COLO668 (cell line): Measurements from ENCODE around the gene CTTNBP2.

Experiments used
- DNase-seq: peaks from one replicate; lab custom pipeline; 2025; ENCODE audit not compliant: unreplicated experiment; lab: John Stamatoyannopoulos, UW

The CTTNBP2 gene

GRCh38 chr7:117871401-117871777 is 1.9 kb downstream of the CTTNBP2 start:
- DNase-seq, result no peak

- DNase-seq, result no peak
These were observed 2.7 kb downstream of the CTTNBP2 start for GRCh38 chr7:117870448-117871130.

GRCh38 chr7:117869374-117869773 is 3.9 kb downstream of the CTTNBP2 start:
- DNase-seq, result no peak

DNA sequence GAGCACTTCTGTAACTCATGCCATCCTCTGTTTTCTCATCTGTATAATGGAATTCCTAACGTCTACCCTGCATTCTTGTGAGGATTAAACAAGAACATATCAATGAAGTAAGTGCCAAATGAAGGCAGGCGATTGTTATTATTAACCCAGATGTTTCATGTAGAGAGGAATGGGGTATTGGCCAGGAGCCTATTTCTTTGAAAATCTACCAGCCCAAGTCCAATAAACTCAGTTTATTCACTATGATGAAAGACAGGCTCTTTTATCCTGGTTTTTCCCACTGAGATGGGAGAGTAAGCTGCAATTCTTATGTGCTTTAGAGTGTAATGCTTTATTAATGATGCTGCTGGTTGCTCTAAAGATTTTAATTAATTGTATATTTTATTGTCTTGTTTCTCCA is 9.6 kb downstream of the CTTNBP2 start:
- no peak for DNase-seq

DNA sequence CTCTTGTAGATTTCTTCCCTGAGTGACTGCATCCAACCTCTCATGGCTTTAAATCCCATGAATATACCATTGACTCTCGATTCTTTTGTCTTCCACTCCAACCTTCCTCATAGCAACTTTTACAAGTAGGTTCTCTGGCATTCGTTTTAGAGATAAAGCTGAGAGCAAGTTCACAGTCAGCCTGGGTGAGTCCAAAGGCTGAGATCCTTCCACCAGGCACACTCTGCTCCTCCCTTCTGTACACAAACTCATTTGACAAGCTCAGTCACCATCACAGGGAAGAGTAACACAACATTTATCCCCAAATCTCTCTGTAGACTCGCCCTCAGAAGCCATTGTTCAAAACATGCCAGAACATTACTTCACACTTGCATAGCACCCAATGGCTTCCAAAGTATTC is 10.9 kb downstream of the CTTNBP2 start:
- no peak for DNase-seq

- no peak for DNase-seq
These were observed 13.9 kb downstream of the CTTNBP2 start for GRCh38 chr7:117859246-117859812.

- no peak for DNase-seq
These were observed 14.5 kb downstream of the CTTNBP2 start for GRCh38 chr7:117858712-117859111.

DNA sequence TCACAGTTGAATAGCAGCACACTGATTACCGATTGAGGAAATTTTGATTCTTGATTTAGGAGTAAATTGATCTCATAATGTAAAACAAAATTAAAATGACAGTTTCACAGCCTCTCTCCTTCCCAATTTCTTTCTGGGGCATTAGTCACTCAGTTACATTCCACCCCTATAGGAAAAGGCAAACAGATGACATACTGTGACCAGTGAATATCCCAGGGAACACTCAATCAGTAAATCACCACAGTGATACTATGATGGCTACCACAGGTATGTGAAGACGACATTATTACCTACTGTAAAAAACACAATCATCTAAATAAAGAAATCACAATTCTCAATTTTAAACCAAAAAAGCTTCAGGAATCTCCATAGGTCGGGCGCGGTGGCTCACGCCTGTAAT is 15.5 kb downstream of the CTTNBP2 start:
- DNase-seq, result no peak

DNA sequence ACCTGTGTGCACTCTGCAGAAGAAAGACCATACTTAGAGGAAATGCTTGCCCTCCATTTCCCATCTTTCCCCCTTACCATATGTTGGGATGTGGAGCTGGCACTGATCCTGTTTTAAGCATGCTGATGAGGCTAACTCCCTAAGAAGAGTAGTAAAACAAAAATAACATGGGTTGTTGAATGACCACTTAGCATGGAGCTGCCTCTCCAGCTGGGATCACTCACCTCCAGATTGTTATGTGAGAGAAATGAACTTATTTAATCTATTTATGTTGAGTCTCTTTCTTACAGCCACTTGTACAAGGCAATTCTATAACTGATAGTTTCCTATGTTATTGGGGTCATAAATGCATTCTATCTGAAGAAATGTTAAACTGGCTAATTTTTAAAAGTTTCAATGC is 17.0 kb downstream of the CTTNBP2 start:
- DNase-seq, result no peak

DNA sequence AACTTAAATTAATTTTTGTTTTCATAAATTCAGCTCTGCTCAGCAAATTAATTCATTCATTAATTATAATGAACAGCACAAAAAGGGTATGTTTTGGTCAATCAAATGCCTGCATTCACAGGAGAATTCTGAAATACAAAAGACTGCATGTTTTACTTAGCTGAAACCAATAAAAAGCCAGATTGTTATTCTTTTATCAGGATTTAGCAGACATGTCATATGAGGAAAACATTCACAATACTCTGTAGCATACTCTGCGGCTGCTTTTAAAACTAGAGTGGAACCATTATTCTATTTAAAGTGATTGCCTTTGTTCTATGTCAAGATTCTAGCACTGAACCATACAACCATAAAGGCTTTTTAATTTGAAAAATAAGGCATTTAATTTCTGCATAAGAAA is 19.1 kb downstream of the CTTNBP2 start:
- no peak for DNase-seq

- no peak for DNase-seq
These were observed 24.3 kb downstream of the CTTNBP2 start for GRCh38 chr7:117848941-117849340.

DNA sequence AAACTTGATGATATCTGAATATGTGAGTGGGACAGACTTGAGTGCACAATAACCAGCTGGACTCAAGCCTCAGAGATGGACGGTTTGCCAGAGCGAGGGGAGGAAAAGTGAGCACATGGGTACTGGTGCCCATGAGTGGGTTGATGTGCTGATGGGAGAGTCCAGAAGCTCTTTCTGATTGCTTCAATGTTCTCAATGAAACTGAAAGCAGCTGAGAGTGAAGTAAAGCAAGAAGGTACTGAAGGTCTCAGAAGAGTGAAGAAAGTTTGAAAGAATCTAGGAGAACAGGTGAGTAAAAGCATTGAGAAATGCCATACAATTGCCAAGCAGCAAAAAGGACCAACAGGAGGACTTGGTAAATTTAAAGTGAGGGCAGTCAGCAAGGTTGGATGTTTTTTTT is 28.6 kb downstream of the CTTNBP2 start:
- no peak for DNase-seq

GRCh38 chr7:117841611-117842010 is 31.6 kb downstream of the CTTNBP2 start:
- DNase-seq, result no peak

GRCh38 chr7:117841011-117841410 is 32.2 kb downstream of the CTTNBP2 start:
- DNase-seq, result no peak

GRCh38 chr7:117839507-117839906 is 33.7 kb downstream of the CTTNBP2 start:
- no peak for DNase-seq

DNA sequence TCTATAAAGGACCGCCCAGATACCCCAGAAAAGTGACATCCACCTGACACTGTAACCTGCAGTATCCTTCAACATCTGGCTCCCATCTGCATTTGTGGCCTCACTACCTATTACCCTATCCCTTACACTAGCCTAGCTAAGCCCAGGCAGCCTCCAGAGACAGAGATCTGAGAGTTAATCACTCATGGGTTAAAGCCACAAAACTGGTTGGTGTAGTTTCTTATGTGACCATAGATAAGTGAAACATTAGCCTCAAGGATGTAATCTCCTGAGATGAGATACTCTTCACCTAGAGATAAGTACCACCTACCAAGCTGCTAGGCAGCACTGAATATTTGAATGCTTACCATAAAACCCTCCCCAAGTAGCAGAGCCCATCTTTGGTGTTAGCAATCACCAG is 35.4 kb downstream of the CTTNBP2 start:
- DNase-seq, result no peak

DNA sequence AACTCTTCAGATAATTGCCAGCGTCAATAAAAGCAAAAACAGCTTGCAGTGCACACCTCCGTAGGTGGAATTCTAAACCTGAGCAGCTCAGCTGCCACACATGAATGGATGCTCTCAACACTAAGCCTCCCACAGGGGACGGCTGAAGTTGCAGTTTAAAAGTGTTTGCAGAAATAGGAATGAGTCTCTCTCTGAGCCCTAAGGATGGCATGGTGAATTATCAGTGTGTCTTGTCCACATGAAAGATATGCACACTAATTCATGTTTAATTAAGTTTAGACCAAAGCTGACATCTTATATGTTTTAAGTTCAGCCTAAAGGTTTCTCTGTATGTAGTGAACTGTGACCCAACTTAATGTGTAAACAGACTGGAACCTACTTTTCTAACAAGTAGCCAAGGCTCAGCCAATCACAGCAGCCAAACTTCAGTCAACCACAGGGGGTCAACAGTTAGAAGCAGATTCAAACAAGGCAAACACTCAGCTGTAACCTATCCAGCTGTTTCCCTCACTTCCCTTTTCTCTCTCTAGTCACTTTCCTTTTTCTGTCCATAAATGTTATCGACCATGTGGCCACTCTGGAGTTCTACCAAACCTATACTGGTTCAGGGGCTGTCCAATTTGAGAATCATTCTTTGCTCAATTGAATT is 38.1 kb downstream of the CTTNBP2 start:
- DNase-seq, result peak; percentile 11

GRCh38 chr7:117830422-117830954 is 42.8 kb downstream of the CTTNBP2 start:
- DNase-seq, result no peak

GRCh38 chr7:117829450-117830117 is 43.7 kb downstream of the CTTNBP2 start:
- no peak for DNase-seq

- DNase-seq, result no peak
These were observed 44.4 kb downstream of the CTTNBP2 start for GRCh38 chr7:117828825-117829224.

DNA sequence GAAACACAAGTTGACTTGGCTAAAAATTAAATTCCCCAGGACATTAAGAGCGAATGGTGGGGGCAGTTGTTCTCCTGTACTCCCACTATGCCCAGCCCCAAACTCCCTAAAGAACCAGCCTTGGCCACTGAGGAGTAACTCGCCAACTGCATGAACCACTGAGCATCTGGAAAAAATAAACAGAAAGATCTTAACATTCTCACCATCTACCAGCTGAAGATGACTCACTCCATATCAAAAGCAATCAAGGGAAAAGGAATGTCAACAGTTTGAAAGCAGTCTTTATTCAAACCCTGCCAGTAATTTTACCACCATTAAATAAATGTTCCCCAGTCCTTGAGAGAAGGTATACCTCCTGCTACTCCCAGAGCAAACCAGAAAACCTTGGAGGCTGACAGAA is 45.4 kb downstream of the CTTNBP2 start:
- no peak for DNase-seq

- DNase-seq, result no peak
These were observed 48.1 kb downstream of the CTTNBP2 start for GRCh38 chr7:117825132-117825531.
